Measurements from ENCODE around the gene APOBR. TPM values are rescaled to one million over a fixed set of nuclear protein-coding genes. Genes with fewer than 3 reads are reported as not detected.

APOBR gene
- total and polyA plus RNA-seq, 10 of the 15 experiments (the other 5 are each of a cell fraction or from before 2014, with no cell fraction given): 0.04 to 2.5 (median 0.54) TPM; not detected in 1

DNA sequence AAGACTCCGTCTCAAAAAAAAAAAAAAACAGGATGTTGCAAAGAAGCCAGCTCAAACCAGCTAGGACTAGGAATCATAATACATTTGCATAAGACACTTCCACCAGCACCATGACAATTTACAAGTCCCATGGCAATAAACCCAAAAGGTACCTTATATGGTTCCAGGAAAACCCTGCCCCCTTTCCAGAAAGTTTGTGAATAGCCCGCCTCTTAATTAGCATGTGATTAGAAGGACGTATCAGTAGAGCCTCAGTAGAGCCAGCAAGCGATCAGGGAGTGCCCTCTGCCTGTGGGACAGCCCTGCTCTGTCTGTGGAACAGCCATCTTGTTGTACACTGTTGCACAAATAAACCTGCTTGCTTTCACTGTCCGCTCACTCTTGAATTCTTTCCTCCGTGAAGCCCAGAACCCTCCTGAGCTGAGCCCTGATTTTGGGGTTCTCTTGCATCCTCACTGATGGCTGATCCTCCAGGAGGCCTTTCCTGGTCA is 30.3 kb downstream of the APOBR start (continued):
- TF ChIP-seq, protein P1, sequence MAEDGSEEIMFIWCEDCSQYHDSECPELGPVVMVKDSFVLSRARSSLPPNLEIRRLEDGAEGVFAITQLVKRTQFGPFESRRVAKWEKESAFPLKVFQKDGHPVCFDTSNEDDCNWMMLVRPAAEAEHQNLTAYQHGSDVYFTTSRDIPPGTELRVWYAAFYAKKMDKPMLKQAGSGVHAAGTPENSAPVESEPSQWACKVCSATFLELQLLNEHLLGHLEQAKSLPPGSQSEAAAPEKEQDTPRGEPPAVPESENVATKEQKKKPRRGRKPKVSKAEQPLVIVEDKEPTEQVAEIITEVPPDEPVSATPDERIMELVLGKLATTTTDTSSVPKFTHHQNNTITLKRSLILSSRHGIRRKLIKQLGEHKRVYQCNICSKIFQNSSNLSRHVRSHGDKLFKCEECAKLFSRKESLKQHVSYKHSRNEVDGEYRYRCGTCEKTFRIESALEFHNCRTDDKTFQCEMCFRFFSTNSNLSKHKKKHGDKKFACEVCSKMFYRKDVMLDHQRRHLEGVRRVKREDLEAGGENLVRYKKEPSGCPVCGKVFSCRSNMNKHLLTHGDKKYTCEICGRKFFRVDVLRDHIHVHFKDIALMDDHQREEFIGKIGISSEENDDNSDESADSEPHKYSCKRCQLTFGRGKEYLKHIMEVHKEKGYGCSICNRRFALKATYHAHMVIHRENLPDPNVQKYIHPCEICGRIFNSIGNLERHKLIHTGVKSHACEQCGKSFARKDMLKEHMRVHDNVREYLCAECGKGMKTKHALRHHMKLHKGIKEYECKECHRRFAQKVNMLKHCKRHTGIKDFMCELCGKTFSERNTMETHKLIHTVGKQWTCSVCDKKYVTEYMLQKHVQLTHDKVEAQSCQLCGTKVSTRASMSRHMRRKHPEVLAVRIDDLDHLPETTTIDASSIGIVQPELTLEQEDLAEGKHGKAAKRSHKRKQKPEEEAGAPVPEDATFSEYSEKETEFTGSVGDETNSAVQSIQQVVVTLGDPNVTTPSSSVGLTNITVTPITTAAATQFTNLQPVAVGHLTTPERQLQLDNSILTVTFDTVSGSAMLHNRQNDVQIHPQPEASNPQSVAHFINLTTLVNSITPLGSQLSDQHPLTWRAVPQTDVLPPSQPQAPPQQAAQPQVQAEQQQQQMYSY (CRISPR knock-in tag; IDR thresholded peaks at IDR 0.05): no peak
- TF ChIP-seq POU2F2 (IDR thresholded peaks at IDR 0.05; ENCODE audit: borderline replicate concordance, low read depth, low read length): 0 out of 3 replicates have a peak, but pooled peaks have one; percentile 31

DNA sequence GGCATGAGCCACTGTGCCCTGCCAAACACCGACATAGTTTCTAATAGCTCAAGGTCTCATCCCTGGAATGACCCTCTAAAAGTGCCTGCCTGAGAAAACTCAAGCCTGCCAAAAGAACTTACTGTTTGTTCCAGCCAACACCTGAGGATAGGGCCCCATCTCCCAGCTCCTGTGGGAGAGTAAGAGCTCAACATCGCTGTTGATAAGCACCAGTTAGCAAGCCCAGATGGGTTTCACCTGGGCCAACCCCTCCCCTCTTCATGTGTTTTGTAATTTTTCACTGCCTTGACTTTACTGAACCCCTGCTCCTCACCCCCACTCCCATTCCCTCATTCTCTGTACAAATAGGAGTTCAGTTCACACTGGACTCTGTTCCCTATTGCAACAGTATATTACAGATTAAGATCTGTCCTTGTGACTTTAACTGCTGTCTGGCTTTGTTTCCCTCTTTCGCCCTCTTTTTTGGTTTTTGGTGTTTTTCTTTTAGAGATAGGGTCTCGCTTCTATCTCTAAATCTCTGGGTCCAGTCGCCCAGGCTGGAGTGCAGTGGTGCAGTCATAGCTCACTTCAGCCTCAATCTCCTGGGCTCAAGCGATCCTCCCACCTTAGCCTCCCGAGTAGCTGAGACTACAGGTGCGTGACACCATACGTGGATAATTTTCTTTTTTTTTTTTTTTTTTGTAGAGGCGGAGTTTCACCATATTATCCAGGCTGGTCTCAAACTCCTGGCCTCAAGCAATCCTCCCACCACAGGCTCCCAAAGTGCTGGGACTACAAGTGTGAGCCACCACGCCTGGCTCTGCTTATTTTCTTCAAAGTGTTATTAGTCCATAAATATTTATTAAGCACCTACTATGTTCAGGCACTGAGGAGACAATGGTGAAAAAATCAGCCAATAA is 32.0 kb downstream of the APOBR start:
- Histone ChIP-seq H2AFZ (ENCODE audit: control insufficient read depth, low read depth, low read length) (no peak overlapping the region), H3K9me3 (replicated peaks; ENCODE audit: control insufficient read depth, insufficient read depth, low read length) (no peaks in the 10 kb centered on the region), H3K9ac (ENCODE audit: control insufficient read depth, insufficient read depth, low read length) (no peak overlapping the region), H3K4me2 (ENCODE audit: control insufficient read depth, insufficient read depth) (no peak overlapping the region), H3K27ac (ENCODE audit: control insufficient read depth, insufficient read depth) (no peak overlapping the region), H4K20me1 (ENCODE audit: control insufficient read depth, insufficient read depth) (no peaks in the 10 kb centered on the region), H3K27me3 (replicated peaks in 1 of 2; ENCODE audit: control insufficient read depth in 2 of 2, insufficient read depth in 2 of 2, low read length in 1 of 2) (no peaks in the 10 kb centered on the region; a peak in 1 of 4 replicates), H3K4me1 (ENCODE audit: control insufficient read depth, insufficient read depth, low read length) (peaks cover 10% of the 10 kb centered on the region; the same call in 1 of the 2 replicates), H3K36me3 (ENCODE audit: control insufficient read depth in 2 of 2, insufficient read depth in 2 of 2, low read length in 1 of 2) (no peaks in the 10 kb centered on the region), H3K79me2 (ENCODE audit: control insufficient read depth, insufficient read depth, low read length) (no peaks in the 10 kb centered on the region), H3K4me3 (no peak overlapping the region)
- FAIRE-seq (no peak), DNase-seq (ENCODE audit: low read depth, low spot score) (no peak), ATAC-seq (no peak)
- TF ChIP-seq, protein P2, sequence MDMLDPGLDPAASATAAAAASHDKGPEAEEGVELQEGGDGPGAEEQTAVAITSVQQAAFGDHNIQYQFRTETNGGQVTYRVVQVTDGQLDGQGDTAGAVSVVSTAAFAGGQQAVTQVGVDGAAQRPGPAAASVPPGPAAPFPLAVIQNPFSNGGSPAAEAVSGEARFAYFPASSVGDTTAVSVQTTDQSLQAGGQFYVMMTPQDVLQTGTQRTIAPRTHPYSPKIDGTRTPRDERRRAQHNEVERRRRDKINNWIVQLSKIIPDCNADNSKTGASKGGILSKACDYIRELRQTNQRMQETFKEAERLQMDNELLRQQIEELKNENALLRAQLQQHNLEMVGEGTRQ (IDR thresholded peaks at IDR 0.05; ENCODE audit: borderline replicate concordance, low read depth, low read length): no peak
- no peak for TF ChIP-seq MEF2B (IDR thresholded peaks at IDR 0.05; ENCODE audit: partially characterized antibody, poor library complexity, severe bottlenecking)
- TF ChIP-seq, protein P3, sequence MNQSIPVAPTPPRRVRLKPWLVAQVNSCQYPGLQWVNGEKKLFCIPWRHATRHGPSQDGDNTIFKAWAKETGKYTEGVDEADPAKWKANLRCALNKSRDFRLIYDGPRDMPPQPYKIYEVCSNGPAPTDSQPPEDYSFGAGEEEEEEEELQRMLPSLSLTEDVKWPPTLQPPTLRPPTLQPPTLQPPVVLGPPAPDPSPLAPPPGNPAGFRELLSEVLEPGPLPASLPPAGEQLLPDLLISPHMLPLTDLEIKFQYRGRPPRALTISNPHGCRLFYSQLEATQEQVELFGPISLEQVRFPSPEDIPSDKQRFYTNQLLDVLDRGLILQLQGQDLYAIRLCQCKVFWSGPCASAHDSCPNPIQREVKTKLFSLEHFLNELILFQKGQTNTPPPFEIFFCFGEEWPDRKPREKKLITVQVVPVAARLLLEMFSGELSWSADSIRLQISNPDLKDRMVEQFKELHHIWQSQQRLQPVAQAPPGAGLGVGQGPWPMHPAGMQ (IDR thresholded peaks at IDR 0.05; ENCODE audit: borderline replicate concordance): no peak
- no peak for TF ChIP-seq MXI1 (IDR thresholded peaks at IDR 0.05; ENCODE audit: low read depth, low read length)
- SMC1A ChIA-PET (ENCODE audit: uncharacterized antibody, unreplicated experiment): no interaction called here
- WGBS (ENCODE audit: insufficient coverage, insufficient replicate concordance, low lambda C conversion rate, missing lambda C conversion rate): 70% methylated on average over 10 of the region's 11 CpGs
- POLR2A ChIA-PET: no interaction called here
- in situ Hi-C loops (cut with MboI) (no loop called here), intact Hi-C loops (cut with micrococcal nuclease; ENCODE audit: unreplicated experiment) (no loop called here)
- CTCF ChIA-PET: interaction anchor here (1.6 kb wide), 1 partner anchor 33 kb away, joined by 4 read pairs; the partner anchor contains the start of gene APOBR
- no TSS peak for BruUV-seq (replicated peaks)
- RAD21 ChIA-PET (ENCODE audit: unreplicated experiment): no interaction called here

Data from GM12878 (cell line).